Measurements from ENCODE around the gene IKZF5. TPM values are rescaled to one million over a fixed set of nuclear protein-coding genes. Genes with fewer than 3 reads are reported as not detected.

The IKZF5 gene
- total RNA-seq, 2 donors from 2014 or later, result 35.7 to 56.1 TPM

DNA sequence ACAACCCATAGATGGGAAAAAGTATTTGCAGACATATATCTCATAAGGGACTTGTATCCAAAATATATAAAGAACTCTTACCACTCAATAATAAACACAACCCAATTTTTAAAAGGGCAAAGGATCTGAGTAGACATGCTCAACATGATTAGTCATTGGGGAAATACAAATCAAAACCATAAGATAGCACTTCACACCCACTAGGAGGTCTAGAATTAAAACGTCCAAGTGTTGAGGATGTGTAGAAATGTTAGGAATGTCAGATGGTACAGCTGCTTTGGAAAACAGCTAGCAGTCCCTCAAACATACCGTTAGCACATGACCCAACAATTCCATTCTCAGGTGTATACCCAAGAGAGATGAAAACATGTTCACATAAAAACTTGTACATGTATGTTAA, 20.1 kb downstream of the IKZF5 start:
- no peak for DNase-seq
- no peaks in the 10 kb centered on the region for H3K27me3 Mint-ChIP-seq
- H3K4me3 Mint-ChIP-seq, result no peak overlapping the region
- H3K36me3 Mint-ChIP-seq (ENCODE audit: low read depth), result peaks cover 4% of the 10 kb centered on the region
- no peaks in the 10 kb centered on the region for H3K9me3 ChIP-seq (ENCODE audit: control insufficient read depth, low read length, poor library complexity, severe bottlenecking)
- no peak overlapping the region for H3K27ac Mint-ChIP-seq
- no peak for ATAC-seq
- H3K4me1 Mint-ChIP-seq, result peaks cover 4% of the 10 kb centered on the region

DNA sequence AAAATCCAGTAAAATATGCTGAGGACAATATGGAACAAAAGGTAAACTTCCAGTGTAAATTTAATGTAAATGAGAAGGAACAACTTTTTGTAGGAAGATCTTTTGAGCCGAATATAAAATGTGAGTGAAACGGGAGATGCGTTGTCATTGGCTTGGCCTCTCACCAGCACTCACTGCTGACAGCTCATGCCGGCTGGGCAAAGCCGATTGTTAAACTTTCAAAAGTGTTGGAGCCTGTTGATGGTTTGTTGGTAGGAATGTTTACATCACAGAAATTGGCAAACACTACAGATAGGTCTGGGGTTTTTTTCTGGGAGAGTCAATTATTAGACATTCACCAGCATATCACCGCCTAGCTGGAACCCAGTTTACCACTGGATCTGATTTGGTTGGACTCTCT, 22.3 kb downstream of the IKZF5 start:
- no peak overlapping the region for H3K4me3 Mint-ChIP-seq
- DNase-seq (no peak), ATAC-seq (no peak)
- no peaks in the 10 kb centered on the region for H3K27me3 Mint-ChIP-seq
- H3K4me1 Mint-ChIP-seq, result peaks cover 8% of the 10 kb centered on the region
- H3K9me3 ChIP-seq (ENCODE audit: control insufficient read depth, low read length, poor library complexity, severe bottlenecking), result no peaks in the 10 kb centered on the region
- H3K27ac Mint-ChIP-seq, result no peak overlapping the region
- H3K36me3 Mint-ChIP-seq (ENCODE audit: low read depth), result peaks cover 4% of the 10 kb centered on the region

DNA sequence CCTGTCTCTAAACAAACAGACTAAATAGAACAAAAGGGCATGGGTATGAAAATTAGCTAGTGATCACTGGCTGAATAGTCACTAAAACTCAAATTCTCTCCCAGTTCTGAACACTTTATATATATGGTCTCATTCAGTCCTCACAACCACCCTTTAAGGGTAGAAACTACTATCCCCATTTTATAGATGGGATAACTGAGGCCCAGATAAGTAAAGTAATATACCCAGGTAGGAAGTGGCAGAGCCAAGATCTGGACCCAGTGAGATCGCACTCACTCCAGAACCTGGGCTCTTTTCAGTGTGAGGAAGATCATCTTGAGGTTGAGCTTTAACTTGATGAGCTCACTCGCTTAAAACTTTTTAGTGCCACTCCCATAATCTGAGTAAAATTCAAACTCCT, 23.9 kb downstream of the IKZF5 start:
- no peak for DNase-seq
- H3K36me3 Mint-ChIP-seq (ENCODE audit: low read depth), result peaks cover 4% of the 10 kb centered on the region
- no peak overlapping the region for H3K4me3 Mint-ChIP-seq
- H3K9me3 ChIP-seq (ENCODE audit: control insufficient read depth, low read length, poor library complexity, severe bottlenecking), result no peaks in the 10 kb centered on the region
- H3K27ac Mint-ChIP-seq, result no peak overlapping the region
- H3K4me1 Mint-ChIP-seq, result peaks cover 21% of the 10 kb centered on the region
- ATAC-seq, result no peak
- no peaks in the 10 kb centered on the region for H3K27me3 Mint-ChIP-seq

DNA sequence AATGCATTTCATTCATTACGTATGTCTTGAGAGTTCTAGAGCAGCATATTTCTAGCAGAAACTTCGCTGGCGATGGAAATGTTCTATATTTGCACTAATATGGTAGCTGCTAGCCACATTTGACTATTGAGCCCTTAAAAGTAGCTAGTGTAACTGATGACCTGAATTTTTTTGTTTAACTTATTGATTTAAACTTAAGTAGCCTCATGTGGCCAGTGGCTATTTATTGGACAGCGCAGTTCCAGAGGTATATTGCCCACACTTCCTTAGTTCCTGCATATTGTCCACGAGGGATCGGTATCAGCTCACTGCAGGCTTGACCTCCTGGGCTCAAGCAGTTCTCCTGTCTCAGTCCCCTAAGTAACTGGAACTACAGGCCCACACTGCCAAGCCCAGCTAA, 24.7 kb downstream of the IKZF5 start:
- no peaks in the 10 kb centered on the region for H3K27me3 Mint-ChIP-seq
- peaks cover 4% of the 10 kb centered on the region for H3K36me3 Mint-ChIP-seq (ENCODE audit: low read depth)
- DNase-seq (no peak), ATAC-seq (no peak)
- peaks cover 22% of the 10 kb centered on the region for H3K4me1 Mint-ChIP-seq
- no peaks in the 10 kb centered on the region for H3K9me3 ChIP-seq (ENCODE audit: control insufficient read depth, low read length, poor library complexity, severe bottlenecking)
- H3K4me3 Mint-ChIP-seq, result no peak overlapping the region
- H3K27ac Mint-ChIP-seq, result no peak overlapping the region

DNA sequence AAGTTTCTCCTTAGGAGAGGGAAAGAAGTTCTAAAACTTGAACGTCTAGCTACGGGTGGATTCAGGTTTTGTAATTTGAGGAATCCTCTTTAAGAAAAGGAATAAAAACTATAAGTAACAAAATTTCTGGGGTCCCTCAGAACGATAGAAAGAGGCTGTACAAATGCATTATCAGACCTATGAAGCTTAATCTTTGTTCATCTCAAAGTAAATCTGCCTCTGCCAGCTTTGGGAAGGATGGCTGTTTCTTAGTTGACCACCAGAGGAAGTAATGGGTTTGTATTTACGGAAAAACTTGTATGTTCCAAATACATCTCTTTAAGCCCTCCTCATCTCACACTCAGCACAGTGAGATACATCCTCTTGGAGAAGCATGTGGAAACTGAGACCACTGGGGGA, 27.5 kb downstream of the IKZF5 start:
- DNase-seq, result no peak
- Mint-ChIP-seq H3K27ac (peak overlapping the region; percentile 96), H3K4me3 (peak overlapping the region; percentile 91), H3K4me1 (peaks cover 22% of the 10 kb centered on the region), H3K36me3 (ENCODE audit: low read depth) (peaks cover 4% of the 10 kb centered on the region), H3K27me3 (no peaks in the 10 kb centered on the region)
- ATAC-seq, result no peak
- H3K9me3 ChIP-seq (ENCODE audit: control insufficient read depth, low read length, poor library complexity, severe bottlenecking), result no peaks in the 10 kb centered on the region

DNA sequence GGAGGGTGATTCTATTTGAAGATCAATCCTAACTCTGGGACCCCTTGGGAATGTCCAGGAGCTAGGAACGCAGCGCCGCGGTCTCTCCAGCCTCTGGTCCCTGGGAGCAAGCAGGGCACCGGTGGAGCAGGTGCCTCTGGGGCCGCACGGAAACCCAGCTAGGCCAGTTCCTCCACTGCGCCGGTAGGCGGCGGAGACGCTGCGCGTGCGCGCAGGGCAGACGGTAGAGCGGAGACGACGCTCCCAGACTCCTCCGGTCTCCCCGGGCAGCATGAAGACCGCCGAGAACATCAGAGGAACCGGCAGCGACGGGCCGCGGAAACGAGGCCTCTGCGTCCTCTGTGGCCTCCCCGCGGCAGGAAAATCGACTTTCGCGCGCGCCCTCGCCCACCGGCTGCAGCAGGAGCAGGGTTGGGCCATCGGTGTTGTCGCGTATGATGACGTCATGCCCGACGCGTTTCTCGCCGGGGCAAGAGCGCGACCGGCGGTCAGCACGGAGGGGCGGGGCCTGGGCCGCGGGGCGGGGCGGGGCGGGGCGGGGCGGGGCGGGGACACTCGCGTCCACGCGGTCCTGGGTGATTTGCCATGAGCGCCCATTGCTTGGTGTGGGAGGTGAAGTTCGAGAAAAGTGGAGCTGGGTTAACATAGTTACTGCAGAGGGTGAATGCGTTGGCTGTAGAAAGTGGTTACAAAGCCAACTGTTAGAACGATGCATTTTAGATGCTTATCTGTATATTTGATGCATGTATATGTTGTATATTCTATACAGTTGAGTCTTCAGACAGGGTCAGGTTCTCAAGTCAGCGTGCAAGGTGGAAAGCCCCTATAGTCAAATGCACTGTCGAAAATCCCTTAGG, 28.2 kb downstream of the IKZF5 start, which contains the start of gene PSTK:
Gene PSTK, plus strand, starts transcription at position 193 of the 857 bp plus-strand sequence. Its CDS starts 79 bp downstream, at position 272.
- H3K4me3 Mint-ChIP-seq, result peak within 1 kb of the TSS; percentile 91
- peak; percentile 96 for ATAC-seq
- H3K9me3 ChIP-seq (ENCODE audit: control insufficient read depth, low read length, poor library complexity, severe bottlenecking), result no peaks in the 10 kb centered on the region
- no peaks in the 10 kb centered on the region for H3K27me3 Mint-ChIP-seq
- H3K36me3 Mint-ChIP-seq (ENCODE audit: low read depth), result peaks cover 4% of the 10 kb centered on the region
- H3K27ac Mint-ChIP-seq, result peak within 1 kb of the TSS; percentile 96
- H3K4me1 Mint-ChIP-seq, result peaks cover 22% of the 10 kb centered on the region
- peak; percentile 75 to 80 (median 79) for DNase-seq

DNA sequence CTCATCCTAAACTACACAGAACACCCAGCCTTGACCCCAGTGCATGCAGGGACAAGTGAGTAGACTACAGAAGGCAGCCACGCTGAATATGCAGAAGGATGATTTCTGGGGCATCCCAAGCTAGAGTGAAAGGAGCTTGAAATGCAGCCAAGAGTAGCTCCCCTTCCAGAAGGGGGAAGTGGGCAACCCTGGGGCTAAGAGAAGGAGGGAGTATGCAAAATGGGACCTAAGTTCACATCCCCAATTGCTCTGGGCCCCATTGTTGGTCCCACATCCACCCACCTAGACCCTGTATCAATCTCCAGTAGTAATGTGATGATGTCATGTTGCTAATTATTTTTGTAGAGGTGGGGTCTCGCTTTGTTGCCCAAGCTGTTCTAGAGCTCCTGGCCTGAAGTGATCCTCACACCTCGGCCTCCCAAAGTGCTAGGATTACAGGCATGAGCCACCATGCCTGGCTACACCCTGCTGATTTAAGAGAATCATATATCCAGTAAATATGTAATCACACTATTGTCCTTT, 34.0 kb downstream of the IKZF5 start:
- Mint-ChIP-seq H3K4me3 (no peak overlapping the region), H3K4me1 (peaks cover under 1% of the 10 kb centered on the region), H3K36me3 (ENCODE audit: low read depth) (no peaks in the 10 kb centered on the region), H3K27ac (no peak overlapping the region), H3K27me3 (peaks cover 16% of the 10 kb centered on the region)
- no peak for ATAC-seq
- DNase-seq, result no peak
- H3K9me3 ChIP-seq (ENCODE audit: control insufficient read depth, low read length, poor library complexity, severe bottlenecking), result no peaks in the 10 kb centered on the region

DNA sequence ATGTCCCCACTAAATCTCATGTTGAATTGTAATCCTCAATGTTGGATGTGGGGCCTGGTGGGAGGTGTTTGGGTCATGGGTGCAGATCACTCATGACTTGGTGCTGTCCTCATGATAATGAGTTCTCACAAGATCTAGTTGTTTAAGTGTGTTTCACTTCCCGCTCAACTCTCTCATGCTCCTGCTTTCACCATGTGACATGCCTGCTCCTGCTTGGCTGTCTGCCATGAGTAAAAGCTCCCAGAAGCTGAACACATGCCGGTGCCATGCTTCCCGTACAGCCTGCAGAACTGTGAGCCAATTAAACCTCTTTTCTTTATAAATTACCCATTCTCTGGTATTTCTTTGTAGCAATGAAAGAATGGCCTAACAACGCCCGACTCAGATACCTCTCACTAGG, 34.6 kb downstream of the IKZF5 start:
- Mint-ChIP-seq H3K27me3 (peaks cover 16% of the 10 kb centered on the region), H3K4me3 (no peak overlapping the region), H3K4me1 (no peaks in the 10 kb centered on the region), H3K36me3 (ENCODE audit: low read depth) (no peaks in the 10 kb centered on the region), H3K27ac (no peak overlapping the region)
- ATAC-seq (no peak), DNase-seq (no peak)
- no peaks in the 10 kb centered on the region for H3K9me3 ChIP-seq (ENCODE audit: control insufficient read depth, low read length, poor library complexity, severe bottlenecking)

DNA sequence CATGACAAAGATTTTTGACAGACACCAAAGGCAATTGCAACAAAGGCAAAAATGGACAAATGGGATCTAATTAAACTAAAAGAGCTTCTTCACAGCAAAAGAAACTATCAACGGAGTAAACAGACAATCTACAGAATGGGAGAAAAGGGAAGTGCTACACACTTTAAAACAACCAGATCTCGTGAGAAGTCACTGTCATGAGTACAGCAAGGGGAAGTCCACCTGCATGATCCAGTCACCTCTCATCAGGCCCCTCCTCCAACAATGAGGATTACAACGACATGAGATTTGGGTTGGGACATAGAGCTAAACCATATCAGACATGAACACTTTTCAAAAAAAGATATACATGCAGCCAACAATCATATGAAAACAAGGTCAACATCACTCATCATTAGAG, 39.9 kb downstream of the IKZF5 start:
- Mint-ChIP-seq H3K4me1 (no peaks in the 10 kb centered on the region), H3K36me3 (ENCODE audit: low read depth) (no peaks in the 10 kb centered on the region), H3K27me3 (peaks cover 15% of the 10 kb centered on the region), H3K27ac (no peak overlapping the region), H3K4me3 (no peak overlapping the region)
- peaks cover 5% of the 10 kb centered on the region for H3K9me3 ChIP-seq (ENCODE audit: control insufficient read depth, low read length, poor library complexity, severe bottlenecking)
- DNase-seq, result no peak
- ATAC-seq, result no peak

DNA sequence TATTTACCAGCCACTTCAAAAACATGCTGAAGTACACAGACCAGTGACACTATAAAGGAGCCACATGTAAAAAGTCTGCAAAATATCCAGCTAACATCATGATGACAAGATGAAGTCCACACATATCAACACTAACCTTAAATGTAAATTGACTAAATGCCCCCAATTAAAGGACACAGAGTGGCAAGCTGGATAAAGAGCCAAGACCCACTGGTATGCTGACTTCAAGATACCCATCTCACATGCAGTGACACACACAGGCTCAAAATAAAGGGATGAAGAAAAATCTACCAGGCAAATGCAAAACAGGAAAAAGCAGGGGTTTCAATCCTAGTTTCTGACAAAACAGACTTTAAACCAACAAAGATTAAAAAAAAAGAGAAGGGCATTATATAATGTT, 41.7 kb downstream of the IKZF5 start:
- no peak for ATAC-seq
- H3K9me3 ChIP-seq (ENCODE audit: control insufficient read depth, low read length, poor library complexity, severe bottlenecking), result peaks cover 5% of the 10 kb centered on the region
- peaks cover 12% of the 10 kb centered on the region for H3K27me3 Mint-ChIP-seq
- no peak for DNase-seq
- no peak overlapping the region for H3K4me3 Mint-ChIP-seq
- H3K36me3 Mint-ChIP-seq (ENCODE audit: low read depth), result no peaks in the 10 kb centered on the region
- no peaks in the 10 kb centered on the region for H3K4me1 Mint-ChIP-seq
- no peak overlapping the region for H3K27ac Mint-ChIP-seq

DNA sequence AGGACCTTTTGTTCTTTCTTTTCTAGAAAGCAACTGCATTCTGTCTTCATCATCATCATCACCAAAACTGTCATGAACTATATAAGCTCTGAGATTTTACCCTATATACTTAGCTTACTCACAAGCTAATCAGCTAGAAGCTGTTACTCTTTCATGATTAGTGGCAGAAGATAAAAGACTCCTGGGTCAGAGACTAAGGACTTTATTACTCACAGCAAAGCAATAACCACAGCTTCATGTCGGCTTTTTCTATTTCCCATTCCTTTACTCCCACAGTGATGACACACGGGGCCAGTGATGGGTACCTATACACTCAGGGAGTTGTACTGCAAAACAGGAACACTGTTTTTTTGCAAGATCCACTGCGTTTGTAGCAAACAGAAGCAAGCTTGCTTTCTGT, 46.2 kb downstream of the IKZF5 start:
- no peaks in the 10 kb centered on the region for H3K36me3 Mint-ChIP-seq (ENCODE audit: low read depth)
- DNase-seq (no peak), ATAC-seq (no peak)
- H3K4me1 Mint-ChIP-seq, result no peaks in the 10 kb centered on the region
- H3K4me3 Mint-ChIP-seq, result no peak overlapping the region
- H3K27me3 Mint-ChIP-seq, result peaks cover 9% of the 10 kb centered on the region
- no peak overlapping the region for H3K27ac Mint-ChIP-seq
- H3K9me3 ChIP-seq (ENCODE audit: control insufficient read depth, low read length, poor library complexity, severe bottlenecking), result peaks cover 5% of the 10 kb centered on the region

DNA sequence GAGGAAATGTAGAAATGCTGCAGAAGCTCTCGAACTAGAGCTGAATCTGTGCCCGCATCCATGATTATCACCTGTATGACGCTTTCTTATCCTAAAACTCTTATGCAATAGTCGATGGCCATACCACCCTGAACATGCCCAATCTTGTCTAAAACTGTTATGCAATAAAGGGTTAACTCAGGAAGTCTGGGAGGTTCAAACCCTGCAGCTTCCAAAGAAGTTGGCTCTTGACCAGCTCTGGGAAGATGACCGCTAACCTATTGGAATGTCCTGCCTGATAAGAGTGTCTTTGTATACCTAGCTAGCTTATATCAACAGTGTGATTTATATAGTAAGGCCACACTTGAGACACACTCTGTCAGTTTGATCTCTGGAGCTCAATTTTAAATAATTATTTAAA, 51.1 kb downstream of the IKZF5 start:
- DNase-seq (no peak), ATAC-seq (no peak)
- no peak overlapping the region for H3K27ac Mint-ChIP-seq
- peaks cover 6% of the 10 kb centered on the region for H3K27me3 Mint-ChIP-seq
- no peaks in the 10 kb centered on the region for H3K9me3 ChIP-seq (ENCODE audit: control insufficient read depth, low read length, poor library complexity, severe bottlenecking)
- no peak overlapping the region for H3K4me3 Mint-ChIP-seq
- peaks cover 2% of the 10 kb centered on the region for H3K36me3 Mint-ChIP-seq (ENCODE audit: low read depth)
- peaks cover 13% of the 10 kb centered on the region for H3K4me1 Mint-ChIP-seq

DNA sequence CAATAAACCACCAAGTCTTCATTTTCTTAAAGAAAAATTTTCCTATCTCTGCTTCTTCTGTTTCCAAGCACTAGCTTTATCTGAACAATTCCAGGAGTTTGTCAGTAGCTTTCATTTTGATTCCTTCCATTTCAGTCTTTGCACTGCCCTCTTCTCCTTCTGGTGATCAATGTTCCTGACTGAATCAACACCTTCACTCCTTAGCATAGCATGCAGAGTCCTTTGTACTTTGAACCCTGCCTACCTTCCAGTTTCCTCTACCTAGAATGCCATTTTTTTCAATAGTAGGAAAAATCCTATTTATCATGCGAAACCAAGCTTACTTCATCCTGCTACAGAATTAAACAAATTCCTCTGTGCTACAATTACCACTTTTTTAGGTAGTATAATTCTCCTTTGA, 52.7 kb downstream of the IKZF5 start:
- no peak for DNase-seq
- Mint-ChIP-seq H3K27ac (no peak overlapping the region), H3K27me3 (no peaks in the 10 kb centered on the region), H3K4me3 (no peak overlapping the region), H3K36me3 (ENCODE audit: low read depth) (peaks cover 2% of the 10 kb centered on the region), H3K4me1 (peaks cover 14% of the 10 kb centered on the region)
- ATAC-seq, result no peak
- no peaks in the 10 kb centered on the region for H3K9me3 ChIP-seq (ENCODE audit: control insufficient read depth, low read length, poor library complexity, severe bottlenecking)

DNA sequence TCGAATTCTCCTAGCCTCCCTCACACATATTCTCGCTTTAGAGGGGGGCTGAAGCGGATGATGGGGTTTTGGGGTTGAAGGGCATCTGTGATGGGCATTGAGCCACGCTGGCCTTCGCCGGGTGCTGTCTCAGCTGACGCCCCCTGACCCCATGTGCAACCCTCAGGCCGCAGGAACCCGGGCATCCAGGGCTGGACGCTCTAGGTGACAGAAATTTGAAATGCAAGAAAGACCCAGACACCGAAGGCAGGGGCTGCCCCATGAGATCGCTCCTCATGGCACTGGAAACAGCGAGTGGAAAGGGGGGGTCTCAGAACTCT, 53.9 kb downstream of the IKZF5 start:
- peak overlapping the region; percentile 12 for H3K27ac Mint-ChIP-seq

More for the DNA sequence above, 53.9 kb downstream of the IKZF5 start:
- ATAC-seq (no peak), DNase-seq (no peak)
- peaks cover 17% of the 10 kb centered on the region for H3K4me1 Mint-ChIP-seq
- peak overlapping the region; percentile 85 for H3K4me3 Mint-ChIP-seq
- H3K9me3 ChIP-seq (ENCODE audit: control insufficient read depth, low read length, poor library complexity, severe bottlenecking), result no peaks in the 10 kb centered on the region
- H3K27me3 Mint-ChIP-seq, result no peaks in the 10 kb centered on the region
- H3K36me3 Mint-ChIP-seq (ENCODE audit: low read depth), result peaks cover 2% of the 10 kb centered on the region

Measured in T-helper 17 cell (primary cell).